SU-DHL-6 (cell line): Measurements from ENCODE around the gene NEU3.

Source experiments
- H2AFZ ChIP-seq: fragments of 200-600 bp; sonication (generic); 2 replicates; pipeline ENCODE4 v1.6.1; 2014; ENCODE audit warnings: low read depth, mild to moderate bottlenecking, moderate library complexity, mixed read lengths, antibody characterized with exemption, low read length; ENCODE audit not compliant: severe bottlenecking
- H3F3A ChIP-seq: fragments of 200-600 bp; shearing (Covaris generic); 2 replicates; pipeline ENCODE4 v1.6.0; 2016; ENCODE audit warnings: antibody characterized with exemption, mild to moderate bottlenecking; ENCODE audit not compliant: insufficient read depth
- H3K27ac ChIP-seq: fragments of 200-600 bp; sonication (generic); 2 replicates; pipeline ENCODE4 v1.5.1; 2016; ENCODE audit warnings: low read depth, mild to moderate bottlenecking, low read length, moderate library complexity, mixed read lengths
- H3K27me3 ChIP-seq: fragments of 200-600 bp; sonication (generic), shearing (Covaris generic); 2 replicates; pipeline ENCODE4 v1.6.0; 2014; ENCODE audit warnings: mild to moderate bottlenecking, low read length
- H3K36me3 ChIP-seq: fragments of 200-600 bp; sonication (generic); 2 replicates; pipeline ENCODE4 v1.6.1; 2014; ENCODE audit warnings: mild to moderate bottlenecking, low read length, mixed read lengths
- H3K4me2 ChIP-seq: fragments of 300-600, 200-600 bp; shearing (Covaris generic), sonication (generic); 2 replicates; pipeline ENCODE4 v1.6.0; 2014; ENCODE audit warnings: low read length, low read depth, mild to moderate bottlenecking; ENCODE audit not compliant: poor library complexity, severe bottlenecking
- H3K4me3 ChIP-seq: fragments of 200-600 bp; sonication (generic); 2 replicates; pipeline ENCODE4 v1.5.1; 2014; ENCODE audit warnings: antibody characterized with exemption, low read length, mild to moderate bottlenecking, mixed read lengths; ENCODE audit not compliant: insufficient read depth, poor library complexity, severe bottlenecking
- H3K79me2 ChIP-seq: fragments of 200-600 bp; sonication (generic); 2 replicates; pipeline ENCODE4 v1.6.1; 2014; ENCODE audit warnings: mild to moderate bottlenecking, low read length, moderate library complexity; ENCODE audit not compliant: insufficient read depth
- H3K9ac ChIP-seq: fragments of 200-600 bp; sonication (generic); 2 replicates; pipeline ENCODE4 v1.7.0; 2014; ENCODE audit warnings: mild to moderate bottlenecking, low read length
- H3K9me2 ChIP-seq: fragments of 200-600 bp; sonication (generic); replicated peaks from 2 replicates; pipeline ENCODE4 v1.6.1; 2014; ENCODE audit warnings: low read length; ENCODE audit not compliant: insufficient read depth
- H3K9me3 ChIP-seq: fragments of 200-600 bp; sonication (generic); 2 replicates; pipeline ENCODE4 v1.6.1; 2014; ENCODE audit warnings: low read length, mixed read lengths; ENCODE audit not compliant: insufficient read depth
- H4K20me1 ChIP-seq: fragments of 200-600 bp; sonication (generic); 2 replicates; pipeline ENCODE4 v1.6.1; 2014; ENCODE audit warnings: low read depth, mild to moderate bottlenecking, antibody characterized with exemption, low read length, moderate library complexity, mixed read lengths
- CTCF ChIP-seq: fragments of 200-600 bp; sonication (generic); IDR thresholded peaks from one replicate; pipeline ENCODE4 v1.5.1; 2017; ENCODE audit warnings: antibody characterized with exemption, mild to moderate bottlenecking, low read length, moderate library complexity; ENCODE audit not compliant: insufficient read depth, poor library complexity, severe bottlenecking
- EZH2phosphoT487 ChIP-seq: fragments of 200-600 bp; sonication (generic), shearing (Covaris generic); conservative IDR thresholded peaks from 2 replicates; pipeline ENCODE4 v1.6.1; 2018; ENCODE audit warnings: mild to moderate bottlenecking, antibody characterized with exemption, low read length, moderate library complexity, mixed read lengths

NEU3 gene

GRCh38 chr11:74950374-74950969 is 38.3 kb upstream of the NEU3 start:
- Histone ChIP-seq H3K4me3 (peak overlapping the region; percentile 100), H3F3A (no peaks in the 10 kb centered on the region), H3K79me2 (peaks cover 74% of the 10 kb centered on the region), H3K9me2 (no peaks in the 10 kb centered on the region), H3K36me3 (no peaks in the 10 kb centered on the region), H3K4me2 (peak overlapping the region; percentile 78), H3K9me3 (no peaks in the 10 kb centered on the region), H3K27ac (peak overlapping the region; percentile 70), H4K20me1 (peaks cover 9% of the 10 kb centered on the region; the same call in 1 of the 2 replicates), H3K27me3 (no peaks in the 10 kb centered on the region), H3K9ac (peak overlapping the region; percentile 99), H2AFZ (no peak overlapping the region)
- TF ChIP-seq CTCF (no peak), EZH2phosphoT487 (no peak)

GRCh38 chr11:74951226-74951625 is 37.5 kb upstream of the NEU3 start:
- Histone ChIP-seq H3K36me3 (no peaks in the 10 kb centered on the region), H3K4me3 (peak overlapping the region; percentile 100), H2AFZ (no peak overlapping the region), H3K79me2 (peaks cover 80% of the 10 kb centered on the region), H4K20me1 (peaks cover 12% of the 10 kb centered on the region; the same call in 1 of the 2 replicates), H3F3A (no peaks in the 10 kb centered on the region), H3K4me2 (peak overlapping the region; percentile 78), H3K9me2 (no peaks in the 10 kb centered on the region), H3K27me3 (no peaks in the 10 kb centered on the region), H3K9me3 (no peaks in the 10 kb centered on the region), H3K9ac (peak overlapping the region; percentile 99), H3K27ac (no peak overlapping the region; the same call in 1 of the 2 replicates)
- TF ChIP-seq EZH2phosphoT487 (no peak), CTCF (no peak)

- Histone ChIP-seq H3K79me2 (peaks cover 96% of the 10 kb centered on the region), H3K4me3 (no peak overlapping the region), H3K9ac (no peak overlapping the region), H3K9me3 (no peaks in the 10 kb centered on the region), H3K27ac (no peak overlapping the region), H3F3A (no peaks in the 10 kb centered on the region), H3K4me2 (peak overlapping the region; percentile 78), H3K36me3 (peaks cover 6% of the 10 kb centered on the region; the same call in 1 of the 2 replicates), H4K20me1 (peaks cover 22% of the 10 kb centered on the region), H2AFZ (no peak overlapping the region), H3K9me2 (no peaks in the 10 kb centered on the region), H3K27me3 (no peaks in the 10 kb centered on the region)
- TF ChIP-seq CTCF = no peak
Observed at GRCh38 chr11:74952752-74953151, 36.0 kb upstream of the NEU3 start.
